ENCODE measurements around the gene CNTNAP4.

The CNTNAP4 gene

DNA sequence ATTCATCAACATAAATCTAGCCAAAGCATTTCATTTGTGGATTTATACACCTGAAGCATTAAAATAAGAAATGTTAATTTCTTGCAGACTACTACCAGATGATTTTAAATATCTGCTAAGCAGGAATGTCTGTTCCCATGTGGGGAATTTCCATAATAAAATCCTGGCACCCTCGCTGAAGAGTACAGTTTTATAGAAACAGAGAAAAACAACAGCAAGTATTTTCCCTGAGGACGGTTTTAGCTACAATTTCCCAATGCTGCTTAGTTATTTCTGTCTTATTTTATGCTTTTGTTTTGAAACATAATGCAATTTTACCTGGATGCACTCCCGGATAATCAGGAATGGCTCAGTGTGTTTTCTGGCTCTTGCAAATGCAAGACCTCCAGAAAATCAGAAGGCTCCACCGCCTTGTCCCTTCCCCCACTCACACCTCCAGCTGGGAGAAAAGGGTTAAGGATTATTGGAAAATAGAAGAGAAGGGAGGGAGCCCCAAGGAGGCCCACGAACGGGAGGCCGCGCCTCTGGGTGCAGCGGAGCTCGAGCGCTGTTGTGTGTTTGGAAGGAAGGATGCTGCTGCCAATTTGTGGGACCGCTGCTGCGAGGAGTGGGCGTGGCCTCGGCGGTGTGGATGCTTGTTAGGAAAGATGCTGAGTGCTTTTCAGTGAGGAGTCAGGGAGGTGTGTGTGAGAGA lies at the start of gene CNTNAP4:
TSS of gene CNTNAP4 (plus strand) at position 657 of the 694 bp plus-strand sequence. CDS start 262 bp downstream, outside the sequence.
- DNase-seq, result no peak

GRCh38 chr16:76228546-76229146 lies 48.6 kb upstream of the CNTNAP4 start:
- DNase-seq, result no peak

DNA sequence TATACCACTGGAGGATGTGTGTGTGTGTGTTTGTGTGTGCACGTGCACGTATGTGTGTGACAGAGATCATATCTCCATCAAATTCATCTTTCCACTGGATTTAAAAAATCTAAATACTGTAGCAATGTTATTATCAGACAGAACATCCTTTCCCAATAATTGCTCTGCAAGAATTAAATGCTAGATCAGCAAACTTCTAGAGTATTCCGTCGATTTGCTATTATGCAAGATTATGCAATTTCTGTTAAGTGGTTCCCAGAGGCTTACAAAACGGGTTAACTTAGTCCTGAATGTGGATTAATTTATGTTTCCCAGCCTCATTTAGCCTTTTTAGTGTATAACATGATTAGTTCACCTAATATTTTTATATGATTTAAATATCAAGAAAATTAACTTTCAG lies 44.5 kb upstream of the CNTNAP4 start:
- DNase-seq, result no peak

- DNase-seq, result no peak
Observed at GRCh38 chr16:76235025-76235424, 42.2 kb upstream of the CNTNAP4 start.

DNA sequence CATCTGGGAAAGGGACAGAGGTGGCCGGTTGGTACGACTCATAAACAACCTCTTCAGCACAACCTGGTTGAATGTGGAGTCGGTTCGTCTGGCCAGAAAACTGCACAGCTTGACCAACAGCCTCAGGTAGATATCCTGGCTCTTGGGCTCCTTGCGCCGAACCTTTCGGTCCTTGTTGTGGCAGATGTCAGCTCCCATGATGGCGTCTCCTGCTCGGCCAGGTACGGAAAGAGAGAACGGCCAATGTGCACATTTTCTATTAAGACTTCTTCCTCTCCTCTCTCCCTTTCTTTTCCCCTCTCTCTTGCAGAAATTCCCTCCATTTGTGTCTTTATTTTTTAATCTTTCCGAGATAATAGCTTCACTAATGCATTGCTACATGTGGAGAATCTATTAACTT lies 41.8 kb upstream of the CNTNAP4 start:
- no peak for DNase-seq

- DNase-seq, result no peak
Observed at GRCh38 chr16:76237471-76237870, 39.7 kb upstream of the CNTNAP4 start.

GRCh38 chr16:76241755-76242154 lies 35.4 kb upstream of the CNTNAP4 start:
- no peak for DNase-seq

GRCh38 chr16:76243620-76244019 lies 33.6 kb upstream of the CNTNAP4 start:
- DNase-seq, result no peak

DNA sequence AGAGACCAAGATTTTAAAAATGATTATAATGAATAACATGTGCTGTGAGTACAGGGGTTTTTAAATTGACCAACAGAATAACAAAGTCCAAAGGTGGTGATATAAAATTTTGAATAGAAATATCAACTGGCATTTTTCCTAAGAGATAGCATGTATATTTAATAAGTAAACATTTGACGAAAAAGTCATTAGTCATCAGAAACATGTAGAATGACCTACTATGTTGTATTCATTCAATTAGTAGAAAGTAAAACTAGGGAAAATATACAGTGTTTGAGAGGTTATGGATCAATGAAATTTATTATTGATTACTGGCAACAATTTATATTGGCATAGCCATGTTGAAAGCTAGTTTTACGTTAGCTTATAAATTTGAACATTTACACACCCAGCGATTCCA lies 30.6 kb upstream of the CNTNAP4 start:
- no peak for DNase-seq

- peak; percentile 1 for DNase-seq
Observed at GRCh38 chr16:76265434-76266045, 11.7 kb upstream of the CNTNAP4 start.

DNA sequence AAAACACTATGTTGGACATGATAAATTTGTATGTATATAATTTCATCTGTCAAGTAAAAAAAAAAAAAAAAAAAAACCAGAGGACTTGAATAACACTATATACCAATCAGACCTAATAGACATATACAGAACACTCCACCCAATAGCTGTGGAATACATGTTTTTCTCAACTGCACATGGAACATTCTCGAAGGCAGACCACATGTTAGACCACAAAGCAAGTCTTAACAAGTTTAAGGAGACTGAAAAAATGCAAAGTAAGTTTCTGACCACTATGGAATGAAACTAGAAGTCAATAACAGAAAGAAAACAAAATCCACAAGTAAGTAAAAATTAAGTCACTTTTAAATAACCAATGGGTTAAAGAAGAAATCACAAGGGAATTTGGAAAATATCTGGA lies 8.4 kb upstream of the CNTNAP4 start:
- no peak for DNase-seq

DNA sequence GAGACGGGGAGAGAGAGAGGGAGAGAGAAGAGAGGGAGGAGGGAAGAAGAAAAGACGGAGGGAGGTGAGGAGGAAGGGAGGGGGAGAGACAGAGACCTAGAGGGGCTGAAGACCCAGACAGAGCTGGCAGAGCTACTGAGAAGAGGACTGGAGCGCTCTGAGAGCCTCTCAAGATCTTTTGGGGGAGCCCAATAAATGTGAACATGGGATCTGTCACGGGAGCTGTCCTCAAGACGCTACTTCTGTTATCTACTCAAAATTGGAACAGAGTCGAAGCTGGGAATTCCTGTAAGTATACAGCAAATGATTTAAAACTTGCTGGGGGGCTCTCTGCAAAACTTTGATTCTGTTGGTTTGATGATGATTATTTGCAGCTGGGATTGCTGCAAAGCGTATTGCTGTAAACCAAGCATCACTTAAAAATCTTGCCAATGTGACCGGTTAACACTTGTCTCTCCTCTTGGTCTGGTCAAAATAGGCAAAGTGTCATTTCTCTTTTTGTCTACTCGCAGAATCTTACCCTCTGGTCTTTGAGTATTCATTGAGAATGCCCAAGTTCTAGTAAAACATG lies 344 bp downstream of the CNTNAP4 start:
- no peak for DNase-seq

- no peak for DNase-seq
Observed at GRCh38 chr16:76278086-76278485, 885 bp downstream of the CNTNAP4 start.

DNA sequence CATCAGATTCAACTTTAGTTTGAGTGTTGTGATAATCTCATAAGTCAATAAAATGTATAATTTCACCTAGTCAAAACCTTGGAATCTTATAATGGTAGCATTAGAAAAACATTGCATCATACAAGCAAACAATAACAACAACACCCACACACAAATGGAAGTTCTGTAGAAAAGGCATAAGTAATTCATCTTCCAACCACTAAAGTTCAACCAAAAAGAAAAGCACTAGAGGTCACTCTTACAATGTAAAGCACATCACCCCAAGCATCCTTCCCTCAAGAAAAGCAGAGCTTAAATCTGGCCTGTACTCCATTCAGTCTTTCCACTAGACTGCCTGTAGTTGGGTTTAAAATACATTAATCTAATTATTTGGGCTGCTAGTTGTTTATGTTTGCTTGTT lies 1.8 kb downstream of the CNTNAP4 start:
- no peak for DNase-seq

DNA sequence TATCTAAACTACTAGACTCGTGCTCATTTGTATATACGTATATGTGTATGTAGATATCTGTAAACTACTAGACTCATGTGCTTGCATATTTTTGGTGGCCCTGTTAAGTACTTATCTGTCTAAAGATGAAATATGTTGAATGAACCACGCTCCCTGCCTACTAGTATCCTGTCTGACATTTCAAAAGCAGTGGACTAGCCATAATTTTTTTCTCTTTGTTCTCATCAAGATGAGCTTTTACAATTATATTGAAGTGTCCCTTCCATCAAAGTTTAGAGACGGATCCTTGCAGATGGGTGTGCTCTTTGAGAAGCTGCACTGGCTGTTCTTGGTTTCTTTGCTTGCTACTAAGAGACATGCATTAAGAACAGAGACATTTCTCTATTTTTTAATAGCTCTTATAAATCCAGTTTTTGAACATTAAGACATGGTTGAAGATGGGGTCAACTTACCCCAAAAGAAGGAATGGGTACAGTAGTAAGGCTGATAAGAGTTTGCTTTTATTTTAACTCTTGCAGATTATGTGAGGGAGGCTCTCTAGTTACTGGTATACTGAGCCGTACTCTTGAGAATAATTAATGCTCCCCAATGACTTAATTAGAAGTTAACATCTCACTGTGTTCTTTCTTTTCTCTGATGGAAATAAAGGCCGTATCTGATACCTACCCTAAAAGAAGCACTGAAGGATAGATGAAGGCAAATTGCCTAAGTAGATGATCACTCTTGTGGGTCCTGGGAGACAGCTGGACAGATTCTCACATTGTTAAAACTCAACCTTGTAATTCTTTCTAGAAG lies 3.4 kb downstream of the CNTNAP4 start:
- no peak for DNase-seq

DNA sequence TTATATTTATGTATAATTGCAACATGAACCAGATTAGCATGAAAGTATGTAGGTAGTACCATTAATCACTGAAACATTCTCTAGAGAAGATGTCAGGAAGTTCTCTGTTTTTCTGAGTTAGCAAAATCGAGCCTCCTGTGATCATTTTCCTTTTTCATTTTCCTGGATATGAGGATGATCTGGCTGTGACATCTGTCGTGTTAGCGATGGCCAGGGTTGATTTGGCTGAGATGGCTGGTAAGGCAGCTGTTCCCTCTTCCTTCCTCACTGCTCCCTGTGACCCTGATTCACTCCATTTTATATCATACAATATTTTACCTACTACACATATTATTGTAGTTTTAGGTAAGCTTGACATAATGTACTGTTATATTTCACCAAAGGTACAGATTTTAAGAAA lies 10.3 kb downstream of the CNTNAP4 start:
- DNase-seq, result no peak

DNA sequence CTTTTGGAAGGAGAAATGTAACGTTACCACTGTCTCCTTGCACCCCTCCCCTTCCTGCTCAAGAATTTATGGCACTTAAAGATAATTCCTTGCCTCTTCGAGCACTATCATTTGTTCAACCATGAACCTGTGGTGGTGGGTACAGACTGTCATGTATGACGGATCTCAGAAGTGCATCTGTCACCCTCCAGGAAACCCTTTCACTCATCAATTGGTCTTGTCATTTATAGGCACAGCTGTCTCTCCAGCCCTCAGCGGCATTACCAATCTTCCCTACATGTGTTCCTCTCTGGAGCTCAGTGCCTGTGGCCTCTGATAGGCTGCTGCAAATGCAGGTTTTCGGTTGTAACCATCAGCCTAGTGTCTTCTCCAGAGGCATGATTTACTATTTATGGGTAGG lies 15.0 kb downstream of the CNTNAP4 start:
- DNase-seq, result no peak

GRCh38 chr16:76293980-76294379 lies 16.8 kb downstream of the CNTNAP4 start:
- no peak for DNase-seq

- no peak for DNase-seq
Observed at GRCh38 chr16:76294396-76295214, 17.4 kb downstream of the CNTNAP4 start.

GRCh38 chr16:76297941-76298340 lies 20.7 kb downstream of the CNTNAP4 start:
- no peak for DNase-seq

- peak; percentile 20 for DNase-seq
Observed at GRCh38 chr16:76303637-76304314, 26.6 kb downstream of the CNTNAP4 start.
